ENCODE results near the gene PEPD.

GRCh38 chr19:33505823-33506222, 15.8 kb downstream of the PEPD start:
- TF ChIP-seq REST (IDR thresholded peaks at IDR 0.05; ENCODE audit: insufficient read depth in 1 of 2, low read depth in 2 of 2, low read length in 2 of 2) (no peak), POLR2AphosphoS5 (IDR thresholded peaks at IDR 0.05; ENCODE audit: low read depth, low read length) (no peak)

All from PFSK-1 (cell line).